Dermis microvascular lymphatic vessel endothelial cell (primary cell): ENCODE results near the gene BCKDHB. TPM values are rescaled to one million over a fixed set of nuclear protein-coding genes. Genes with fewer than 3 reads are reported as not detected.

Source experiments
- DNase-seq, 2 donors: peaks; one replicate each; pipeline versions ENCODE4 v3.0.0 to v3.0.0-alpha.2; 2010; ENCODE audit warnings: low read depth in 2 of 2
- total RNA-seq: library from RNA; depleted of rRNA; stranded (reverse); fragments of >200 nt; gene quantifications from 2 replicates; pipeline ENCODE4 v1.2.1, GENCODE V29; 2014

The BCKDHB gene
- total RNA-seq, 1 donor from 2014 or later: 7.7 TPM

DNA sequence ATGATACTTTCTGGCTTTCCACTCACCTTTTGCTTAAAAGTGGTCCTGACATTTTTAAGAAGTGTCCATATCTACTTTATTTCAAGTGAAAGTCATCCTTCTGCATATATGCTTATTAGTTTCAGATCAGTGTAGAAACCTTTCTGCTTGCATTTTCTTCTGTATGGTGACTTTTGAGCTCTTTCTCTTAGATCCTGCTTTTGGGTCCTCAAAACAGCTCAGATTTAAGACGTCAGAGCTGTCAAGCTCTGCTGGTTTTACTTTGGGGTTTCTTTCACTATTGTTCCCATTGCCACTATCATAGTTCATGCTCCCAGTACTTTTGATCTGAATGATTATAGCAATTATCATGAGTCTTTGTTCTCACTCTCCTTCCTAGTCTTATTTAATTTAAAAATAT lies 41.7 kb downstream of the BCKDHB start:
- DNase-seq: no peak

DNA sequence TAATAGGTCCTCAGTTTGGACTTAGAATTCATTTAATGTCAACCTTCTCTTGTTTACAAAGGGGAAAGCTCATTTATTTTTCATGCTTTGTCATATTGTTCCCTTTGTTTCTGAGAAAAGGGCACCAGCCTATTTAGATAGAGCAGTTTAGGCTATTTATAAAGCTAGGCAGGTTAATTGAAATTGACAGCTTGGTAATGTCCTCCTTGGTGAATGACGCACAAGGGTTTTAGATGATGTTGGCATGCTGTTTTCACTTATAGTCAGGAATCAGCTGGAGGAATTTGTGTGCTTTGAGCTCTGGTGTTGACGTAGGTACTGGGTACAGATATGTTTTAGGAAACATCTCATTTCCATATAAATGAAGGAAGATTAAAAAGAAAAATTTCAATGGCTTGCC lies 45.2 kb downstream of the BCKDHB start:
- DNase-seq: no peak

DNA sequence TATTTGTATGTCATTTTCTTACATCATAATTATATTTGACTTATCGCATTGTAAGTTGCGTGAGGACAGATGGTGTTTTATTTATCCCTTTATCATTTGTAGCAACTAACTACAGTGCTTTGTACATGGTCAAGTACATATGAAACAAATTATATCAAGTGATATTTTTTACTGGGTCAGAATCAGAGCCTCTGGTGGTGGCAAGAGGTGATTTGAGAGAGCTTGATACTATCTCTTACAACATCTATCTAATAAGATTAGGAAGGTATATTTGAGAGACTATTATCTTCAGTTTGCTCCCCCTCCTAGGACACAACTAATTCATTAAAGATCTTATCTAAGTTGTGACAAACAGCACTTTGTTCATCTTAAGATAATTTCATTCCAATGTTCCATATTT lies 47.7 kb downstream of the BCKDHB start:
- no peak for DNase-seq

DNA sequence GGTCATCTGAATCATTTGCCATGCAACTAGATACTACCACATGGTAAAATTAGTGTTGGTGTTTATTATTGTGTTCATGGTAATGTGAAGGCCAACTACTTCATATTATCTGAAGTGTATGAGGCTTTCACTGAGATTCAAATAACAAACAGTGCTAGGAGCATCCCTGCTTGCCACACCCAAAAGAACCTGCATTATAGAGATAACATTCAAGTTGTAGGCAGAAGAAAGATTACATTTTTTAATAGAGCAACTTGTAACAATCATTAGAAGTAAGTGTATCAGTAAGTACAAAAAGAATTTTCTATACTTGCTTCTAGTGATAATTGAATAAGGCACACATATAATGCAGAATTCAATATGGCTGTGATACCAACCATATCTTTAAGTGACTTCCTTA lies 49.8 kb downstream of the BCKDHB start:
- no peak for DNase-seq

DNA sequence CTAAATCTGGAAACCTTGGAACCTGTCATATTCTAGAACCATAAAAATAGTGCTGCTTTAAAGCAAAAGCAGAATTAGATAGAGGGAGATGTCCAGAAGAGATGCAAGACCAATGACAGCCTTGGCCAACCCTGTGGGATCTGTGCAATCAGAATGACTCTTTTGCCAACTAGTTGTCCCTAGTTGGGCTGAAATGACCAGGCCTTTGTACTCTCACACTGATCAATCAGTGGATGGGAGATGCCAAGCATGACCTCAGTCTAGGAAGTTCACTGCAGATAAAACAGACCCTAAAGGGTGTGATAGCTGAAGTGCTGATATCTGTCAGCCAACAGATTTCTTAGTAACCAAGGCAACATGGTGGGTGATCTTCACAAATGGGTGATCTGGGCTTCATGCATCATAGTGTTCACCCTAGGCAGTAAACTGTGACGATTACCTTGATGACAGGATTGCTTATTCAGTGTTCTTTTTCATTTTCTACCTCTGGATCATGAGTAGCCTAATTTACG lies 52.1 kb downstream of the BCKDHB start:
- no peak for DNase-seq

DNA sequence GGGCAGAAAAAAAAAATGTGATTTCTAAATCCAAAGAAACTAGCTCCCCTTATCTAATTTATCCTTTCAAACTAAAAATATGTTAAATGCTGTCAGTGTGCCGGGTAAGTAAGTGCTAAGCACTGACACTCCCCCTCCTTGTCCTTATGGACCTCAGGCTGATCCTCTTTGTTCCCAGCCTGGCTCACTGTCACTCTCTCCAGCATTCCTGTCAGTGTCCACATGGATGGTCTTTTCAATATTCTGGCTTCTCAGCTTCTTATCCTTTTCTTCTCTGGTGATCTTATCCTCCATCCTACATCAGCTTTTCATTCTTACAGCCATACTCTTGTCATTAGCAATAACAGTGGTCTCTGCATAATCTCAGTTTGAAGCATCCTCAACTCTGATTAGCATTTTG lies 55.0 kb downstream of the BCKDHB start:
- DNase-seq: no peak

DNA sequence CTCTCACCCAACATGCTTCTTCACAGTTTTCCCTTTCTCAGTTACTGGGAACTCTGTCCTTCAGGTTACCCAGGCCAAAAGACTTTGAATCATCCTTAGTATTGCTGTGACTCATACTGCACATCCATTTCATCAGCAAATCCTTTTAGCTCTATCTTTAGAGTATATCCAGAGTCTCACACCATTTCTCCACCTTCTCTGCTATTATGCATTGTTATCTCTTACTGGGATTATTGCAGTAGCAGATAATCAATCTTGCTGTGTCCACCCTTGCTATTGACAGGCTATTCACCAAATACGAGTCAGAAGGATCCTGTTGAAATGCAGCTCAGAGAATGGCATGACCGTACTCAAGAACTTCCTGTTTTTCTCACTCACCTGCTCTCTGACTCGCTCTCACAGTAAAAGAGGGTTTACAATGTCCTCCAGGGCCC lies 57.3 kb downstream of the BCKDHB start:
- DNase-seq: peak in 1 of 2 donors; percentile 76

DNA sequence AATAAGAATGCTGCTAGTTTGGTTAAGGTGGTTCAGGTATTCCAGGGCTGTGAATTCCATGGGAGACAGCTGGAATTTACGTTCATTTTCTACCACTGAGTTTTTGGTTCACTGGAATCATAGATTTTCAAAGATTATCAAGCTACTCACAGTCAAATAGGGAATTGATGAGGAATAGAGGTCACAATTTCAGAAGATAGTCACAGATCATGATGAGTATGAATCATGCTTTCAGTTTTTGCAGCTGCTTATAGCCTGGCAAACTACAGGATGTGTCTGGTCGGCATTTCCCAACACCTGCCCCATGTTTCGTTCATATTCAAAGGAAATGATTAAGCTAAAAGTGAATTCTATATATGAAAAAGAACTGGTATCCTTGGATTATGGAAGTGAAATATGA lies 58.7 kb downstream of the BCKDHB start:
- peak; percentile 83 to 89 for DNase-seq

DNA sequence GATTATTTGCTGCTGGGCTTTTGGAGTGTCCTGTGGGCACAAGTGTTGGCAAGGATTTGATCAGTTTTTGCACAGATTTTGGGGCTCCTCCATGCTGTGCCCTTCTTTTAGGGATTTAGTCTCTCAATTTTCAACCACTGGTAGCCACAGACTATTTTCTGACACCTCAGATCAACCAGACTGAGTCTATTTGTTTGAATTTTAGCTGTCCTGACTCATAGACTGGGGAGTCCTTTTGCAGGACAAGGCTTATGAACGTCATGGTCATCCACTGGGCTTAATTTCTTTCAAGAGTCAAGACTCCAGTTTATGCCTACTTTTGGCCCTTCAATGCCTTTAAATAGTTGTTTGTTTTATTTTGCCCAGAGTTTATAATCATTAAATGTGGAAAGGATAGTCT lies 59.3 kb downstream of the BCKDHB start:
- no peak for DNase-seq

DNA sequence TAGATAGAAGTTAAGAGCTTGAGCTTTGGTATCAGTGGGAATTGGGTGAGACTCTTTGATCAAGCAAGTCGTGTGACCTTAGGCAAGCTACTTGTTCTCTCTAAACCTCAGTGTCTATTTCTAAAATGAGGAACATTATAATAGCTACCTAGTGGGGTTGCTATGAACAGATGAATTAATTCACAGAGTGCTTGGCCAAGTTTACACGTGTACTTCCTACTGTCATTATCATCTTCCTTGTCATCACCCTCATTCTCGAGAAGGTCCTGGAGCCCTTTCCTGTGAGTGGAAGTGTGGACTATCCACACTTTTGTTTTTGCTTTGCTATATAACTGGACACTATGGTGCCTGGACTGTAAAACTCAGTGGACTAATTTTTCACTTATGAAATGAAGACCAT lies 64.0 kb downstream of the BCKDHB start:
- DNase-seq: no peak

DNA sequence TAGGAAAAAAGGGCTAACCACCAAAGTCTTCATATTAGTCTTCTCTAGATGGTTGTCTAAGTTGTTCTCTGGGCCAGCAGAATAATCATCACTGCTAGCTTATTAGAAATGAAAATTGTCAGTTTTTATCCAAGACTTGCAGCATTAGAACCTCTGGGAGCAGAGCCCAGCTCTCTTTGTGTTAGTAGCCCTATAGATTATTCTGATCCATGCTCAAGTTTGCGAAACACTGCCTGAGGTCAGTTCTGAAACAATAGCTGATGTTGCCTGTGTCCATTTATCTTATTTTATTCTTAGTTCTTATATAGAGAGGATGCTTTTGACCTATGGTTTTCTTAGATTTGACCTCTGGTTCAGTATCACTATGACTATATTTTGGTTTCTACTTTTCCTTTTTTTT lies 66.9 kb downstream of the BCKDHB start:
- DNase-seq: no peak

DNA sequence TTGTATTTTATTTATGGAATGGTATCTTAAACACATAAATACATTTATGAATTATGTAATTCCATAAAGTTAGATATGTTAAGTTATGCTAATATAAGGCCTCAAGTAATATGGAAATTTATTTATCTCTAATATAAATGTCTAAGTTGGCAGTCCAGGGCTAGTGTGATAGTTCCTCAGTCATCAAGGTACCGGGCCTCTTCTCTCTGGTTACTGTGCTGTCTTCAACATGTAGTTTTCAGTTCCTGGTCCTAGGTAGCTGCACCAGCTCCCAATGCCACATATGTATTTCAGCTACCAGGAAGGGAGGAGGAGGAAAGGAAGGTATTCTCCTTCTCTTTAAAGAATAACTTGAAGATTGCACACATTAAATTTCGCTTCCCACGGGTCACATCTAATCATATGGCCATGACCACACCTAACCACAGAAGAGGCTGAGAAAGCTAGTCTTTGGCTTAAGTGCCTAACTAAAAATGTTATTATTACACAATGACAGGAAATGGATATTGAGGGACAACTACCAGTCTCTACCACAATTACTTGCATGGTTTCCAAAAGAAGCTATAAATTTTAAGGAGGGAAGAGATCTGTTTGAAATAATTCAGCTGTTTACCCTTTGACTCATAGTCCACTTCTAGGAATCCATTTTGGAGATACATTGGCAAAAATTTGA lies 68.6 kb downstream of the BCKDHB start:
- DNase-seq: no peak

DNA sequence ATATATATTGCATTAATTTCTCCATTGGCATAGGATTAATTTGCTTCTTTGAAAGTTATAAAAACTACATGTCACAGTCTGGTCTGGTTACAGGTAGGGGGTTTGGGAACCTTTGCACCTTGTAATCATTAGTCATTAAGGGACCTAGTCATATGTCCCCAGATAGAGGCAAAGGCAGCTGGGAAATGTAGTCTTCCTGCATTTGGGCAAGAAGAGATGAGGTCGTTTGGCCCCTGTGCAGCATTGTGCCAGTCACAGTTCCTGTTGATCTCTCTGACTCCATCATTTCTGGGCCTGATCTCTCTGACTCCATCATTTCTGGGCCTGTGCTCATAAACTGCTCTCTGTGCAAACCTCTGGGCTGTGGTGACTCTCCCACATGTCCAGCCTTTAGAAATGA lies 73.2 kb downstream of the BCKDHB start:
- no peak for DNase-seq

DNA sequence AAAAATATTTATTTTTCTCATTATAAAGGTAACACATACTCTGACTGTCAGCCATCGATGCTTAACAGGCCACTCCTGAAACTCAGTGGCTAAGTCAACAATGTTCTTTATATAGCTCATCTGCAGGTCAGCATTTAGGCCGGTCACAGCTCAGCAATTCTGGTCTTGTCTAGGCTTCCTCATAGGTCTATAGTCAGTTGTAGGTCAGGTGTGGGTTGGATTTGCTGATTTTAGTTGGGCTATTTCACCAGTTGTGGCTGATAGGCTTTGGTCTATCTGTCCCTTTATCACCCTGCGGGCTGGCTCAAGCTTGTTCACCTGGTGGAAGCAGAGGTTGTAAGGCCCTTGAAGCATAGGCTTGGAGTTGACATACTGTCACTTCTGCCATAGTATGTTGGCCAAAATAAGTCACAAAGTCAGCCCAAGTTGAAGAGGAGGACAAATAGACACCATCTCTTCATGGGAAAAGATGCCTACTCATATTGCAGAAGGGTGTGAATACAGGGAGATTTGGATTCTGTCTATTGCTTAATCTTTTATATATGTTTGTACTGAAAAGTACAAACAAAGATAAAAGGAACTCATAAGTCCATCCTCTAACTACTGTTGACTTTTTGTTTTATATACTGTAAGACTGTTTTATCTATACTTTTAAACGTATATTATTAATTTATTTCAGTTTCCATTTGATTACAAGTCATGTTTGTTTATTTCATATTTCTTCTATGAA lies 75.0 kb downstream of the BCKDHB start:
- DNase-seq: no peak

DNA sequence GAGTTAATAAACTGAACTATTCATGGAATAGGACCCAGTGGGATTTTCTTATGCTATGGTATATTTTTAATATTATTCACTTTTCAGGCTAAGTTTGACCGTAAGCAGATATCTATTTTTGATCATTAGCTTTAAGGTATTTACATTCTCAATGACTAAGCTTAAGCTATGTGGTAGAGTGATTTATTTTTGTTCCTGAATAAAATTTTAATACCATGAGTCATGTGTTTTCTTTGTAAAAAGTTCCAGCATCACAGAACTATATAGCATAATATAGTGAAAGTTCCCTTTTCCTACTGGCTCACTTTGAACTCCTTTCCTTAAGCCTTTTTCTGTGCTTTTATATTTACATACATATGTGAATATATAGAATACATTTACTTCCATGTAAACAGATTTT lies 75.8 kb downstream of the BCKDHB start:
- peak in 1 of 2 donors; percentile 63 for DNase-seq

DNA sequence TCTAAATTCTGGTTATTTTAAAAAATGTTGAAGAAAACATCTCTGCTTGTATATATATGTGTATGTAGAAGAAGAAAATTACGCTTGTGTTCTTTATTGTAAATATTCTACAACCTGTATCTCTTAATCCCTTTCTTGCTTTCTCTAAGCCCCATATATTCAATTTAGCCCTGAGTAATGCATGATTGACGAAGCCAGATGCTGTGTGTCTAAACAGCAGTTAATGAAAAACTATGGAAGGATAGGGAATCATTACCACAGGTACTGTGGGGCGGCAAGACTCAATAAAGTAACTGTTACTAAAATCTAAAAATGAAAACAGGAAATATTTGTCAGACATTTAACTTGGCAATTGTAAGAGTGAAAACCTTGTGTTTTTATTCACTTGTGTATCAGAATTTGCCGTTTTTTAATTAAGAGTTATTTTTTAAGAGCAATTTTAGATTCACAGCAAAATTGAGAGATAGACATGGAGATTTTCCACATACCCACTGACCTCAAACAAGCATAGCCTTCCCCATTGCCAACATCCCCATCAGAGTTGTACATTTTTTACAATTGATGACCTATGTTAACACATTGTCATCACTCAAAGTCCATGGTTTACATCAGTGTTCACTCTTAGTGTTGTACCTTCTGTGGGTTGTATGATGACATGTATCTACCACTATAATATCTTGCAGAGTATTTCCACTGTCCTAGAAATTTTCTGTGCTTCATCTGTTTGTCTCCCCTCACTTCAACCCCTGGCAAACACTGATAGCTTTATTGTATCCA lies 76.7 kb downstream of the BCKDHB start:
- DNase-seq: peak in 1 of 2 donors; percentile 29

DNA sequence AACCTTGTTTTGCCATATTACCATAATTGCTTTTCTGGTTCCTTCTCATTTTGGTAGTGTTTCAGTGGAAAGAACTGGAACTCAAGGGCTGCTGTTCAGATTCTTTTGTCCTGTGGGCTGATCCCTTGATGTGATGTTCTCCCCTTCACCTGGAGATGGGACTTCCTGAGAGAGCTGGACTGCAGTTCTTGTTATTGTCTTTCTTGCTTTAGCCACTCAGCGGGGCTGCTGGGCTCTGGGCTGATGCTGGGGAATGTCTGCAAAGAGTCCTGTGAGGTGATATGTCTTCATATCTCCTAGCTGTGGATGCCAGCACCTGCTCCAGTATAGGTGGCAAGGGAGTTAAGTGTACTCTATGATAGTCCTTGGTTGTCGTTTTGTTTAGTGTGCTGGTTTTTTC lies 79.0 kb downstream of the BCKDHB start:
- DNase-seq: no peak

DNA sequence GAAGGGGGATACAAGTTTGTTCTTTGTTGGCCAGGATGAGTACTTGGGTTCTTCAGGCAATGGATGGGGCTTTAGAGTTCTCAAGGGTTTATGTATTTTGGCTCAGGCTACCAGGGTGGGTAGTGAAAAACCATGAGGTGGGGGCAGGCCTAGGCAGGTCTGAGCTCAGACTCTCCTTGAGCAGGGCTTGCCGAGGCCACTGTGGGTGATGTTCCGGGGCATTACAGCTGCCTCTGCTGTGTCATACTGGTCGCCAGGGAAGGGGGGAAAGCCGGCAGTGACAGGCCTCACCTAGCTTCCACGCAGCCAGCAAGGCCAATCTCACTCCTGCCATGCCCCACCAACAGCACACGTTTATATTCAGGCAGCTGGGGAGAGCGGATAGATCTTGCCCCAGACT lies 79.6 kb downstream of the BCKDHB start:
- DNase-seq: no peak

DNA sequence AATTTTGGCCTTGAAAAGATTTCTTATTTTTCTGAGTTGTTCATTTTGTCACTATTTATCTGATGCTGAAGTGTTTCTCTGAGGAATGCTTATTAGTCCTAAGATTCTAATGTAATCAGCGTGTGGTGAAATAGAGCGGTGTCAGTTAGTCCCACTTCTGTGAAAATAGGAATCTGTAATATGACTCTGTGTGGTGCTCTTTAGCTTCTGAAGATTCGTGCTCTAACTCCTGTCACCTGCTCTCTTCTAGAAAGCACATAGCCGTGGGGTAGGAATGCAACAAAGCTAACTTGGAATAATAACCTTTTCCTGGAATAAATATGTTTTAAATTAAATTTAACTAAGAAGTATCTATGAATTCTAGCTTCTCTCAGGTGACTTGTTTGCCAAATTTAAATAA lies 90.4 kb downstream of the BCKDHB start:
- no peak for DNase-seq

DNA sequence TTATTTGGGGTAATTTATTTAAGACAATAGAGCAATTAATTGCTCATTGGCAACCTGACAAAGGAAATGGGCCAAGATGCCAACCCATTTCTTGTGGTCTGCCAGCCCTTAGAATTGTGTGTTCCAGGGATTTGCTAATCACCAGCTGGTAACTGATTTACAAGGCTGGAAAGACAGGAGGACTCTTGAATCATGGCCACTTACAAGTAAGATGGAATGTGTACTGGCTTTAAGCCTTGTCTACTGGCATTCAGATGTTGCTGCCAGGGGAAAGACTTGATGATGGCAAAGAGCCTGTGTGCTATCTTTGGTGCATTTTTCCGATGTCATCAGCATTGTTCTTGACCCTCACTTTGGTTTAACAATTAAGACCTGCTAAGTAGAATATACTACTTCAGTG lies 91.0 kb downstream of the BCKDHB start:
- no peak for DNase-seq

DNA sequence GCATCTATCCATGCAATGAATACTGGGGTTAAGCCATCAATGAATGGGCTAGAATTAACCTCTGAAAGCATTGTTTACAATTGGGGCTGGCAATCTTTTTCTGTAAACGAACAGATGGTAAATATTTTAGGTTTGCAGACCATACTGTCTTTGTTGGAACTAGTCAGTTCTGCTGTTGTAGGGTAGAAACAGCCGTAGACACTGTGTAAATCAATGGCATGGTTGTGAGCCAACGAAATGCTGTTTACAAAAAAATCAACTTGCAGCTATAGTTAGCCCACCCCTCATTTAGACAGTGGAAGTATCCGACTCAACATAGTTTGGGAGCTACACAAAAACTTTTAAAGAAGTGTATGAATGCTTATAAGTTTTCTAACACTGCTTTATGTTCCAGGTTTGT lies 91.5 kb downstream of the BCKDHB start:
- DNase-seq: no peak

DNA sequence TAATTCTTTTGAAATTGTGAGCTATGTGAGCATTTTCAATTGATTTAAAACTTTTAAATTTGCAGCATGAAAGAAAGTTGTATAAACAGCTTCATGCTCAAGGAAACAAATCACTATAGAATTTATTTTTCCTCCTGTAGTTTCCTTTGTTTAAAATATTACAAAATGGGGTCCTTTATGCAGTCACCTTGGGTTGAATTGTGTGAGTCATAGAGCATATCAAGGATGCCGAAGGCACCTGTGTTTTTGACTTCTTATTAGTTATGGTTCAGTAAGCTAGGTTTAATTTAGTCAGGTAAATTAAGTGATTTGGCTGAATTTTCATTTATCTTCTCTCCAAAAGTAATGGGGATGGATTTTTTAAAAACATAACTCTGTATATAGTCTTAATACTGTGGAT lies 96.8 kb downstream of the BCKDHB start:
- DNase-seq: no peak
